Testis (tissue), 2 donors: ENCODE data around the gene AIFM1.

Experiments used
- CTCF ChIP-seq, 3 experiments: fragments of 450-650 bp in 2 of 3; fragments of 200-600 bp in 1 of 3; sonication (generic) in 1 of 3; IDR thresholded peaks; one replicate each; pipeline ENCODE4 v1.5.1; 2016 to 2019; ENCODE audit warnings: antibody characterized with exemption in 3 of 3, mild to moderate bottlenecking in 2 of 3, moderate library complexity in 1 of 3
- POLR2A ChIP-seq: fragments of 450-650 bp; IDR thresholded peaks from one replicate; pipeline ENCODE4 v1.6.1; 2017; ENCODE audit warnings: antibody characterized with exemption, mild to moderate bottlenecking, moderate library complexity

- no peak for TF ChIP-seq CTCF (IDR thresholded peaks at IDR 0.05)
- TF ChIP-seq POLR2A: no peak
Observed at GRCh38 chrX:130109429-130110378, 55.9 kb downstream of the AIFM1 start.
